Natural killer cell treated with Interleukin-12 subunit alpha and Interleukin-12 subunit beta and Interleukin-15 and Interleukin-18, amount 100 ng/mL, for 72 hours (primary cell): ENCODE data around the gene EFNB3. TPM values are rescaled to one million over a fixed set of nuclear protein-coding genes. Genes with fewer than 3 reads are reported as not detected.

Experiments used
- ATAC-seq, 2 donors: fragments of 150-1000 bp; cut with Tn5 transposase in 1 of 2; sonication (Bioruptor Pico), chemical (Tn5 transposase) in 1 of 2; 2 replicates each; pipeline ENCODE4 v1.10.0; 2021
- DNase-seq: peaks from one replicate; pipeline ENCODE4 v3.0.0; 2022; ENCODE audit warnings: low spot score
- H3K27ac Mint-ChIP-seq, 2 donors: 1 replicate in 1 of 2; 2 replicates in 1 of 2; pipeline ENCODE4 v1.8.0; 2022; ENCODE audit warnings: mixed read lengths in 2 of 2, mild to moderate bottlenecking in 1 of 2, moderate library complexity in 1 of 2
- H3K27me3 Mint-ChIP-seq, 2 donors: 1 replicate in 1 of 2; 2 replicates in 1 of 2; pipeline ENCODE4 v1.8.0; 2022; ENCODE audit warnings: mixed read lengths in 2 of 2
- H3K36me3 Mint-ChIP-seq: one replicate; pipeline ENCODE4 v1.8.0; 2022; ENCODE audit warnings: mixed read lengths
- H3K4me1 Mint-ChIP-seq, 2 donors: 1 replicate in 1 of 2; 2 replicates in 1 of 2; pipeline ENCODE4 v1.8.0; 2022; ENCODE audit warnings: low read depth in 2 of 2, mixed read lengths in 2 of 2, mild to moderate bottlenecking in 1 of 2
- H3K4me3 Mint-ChIP-seq: one replicate; pipeline ENCODE4 v1.8.0; 2022; ENCODE audit warnings: mixed read lengths
- H3K9me3 Mint-ChIP-seq: 2 replicates; pipeline ENCODE4 v1.8.0; 2022; ENCODE audit warnings: mixed read lengths
- total RNA-seq, 2 donors: library from RNA; stranded (reverse); gene quantifications; one replicate each; pipeline ENCODE4 v1.2.3, GENCODE V29; 2022

Gene EFNB3
- total RNA-seq, 2 donors from 2014 or later: not detected

- no peaks in the 10 kb centered on the region for H3K27me3 Mint-ChIP-seq
- H3K36me3 Mint-ChIP-seq: peaks cover 13% of the 10 kb centered on the region
- H3K4me3 Mint-ChIP-seq: peak within 1 kb of the TSS; percentile 96
- peak within 1 kb of the TSS; percentile 93 to 96 for H3K27ac Mint-ChIP-seq
- peaks cover 26 to 36% of the 10 kb centered on the region in 2 donors for H3K4me1 Mint-ChIP-seq
- peak; percentile 91 for DNase-seq
- no peaks in the 10 kb centered on the region for H3K9me3 Mint-ChIP-seq
- peak; percentile 71 to 78 for ATAC-seq
Observed at GRCh38 chr17:7687072-7687907, 17.7 kb upstream of the EFNB3 start, which contains the start of gene TP53. Gene TP53, minus strand, starts transcription at chr17:7687490. Its CDS starts 10,896 bp downstream, at chr17:7676594.

GRCh38 chr17:7687908-7688807 is 16.8 kb upstream of the EFNB3 start, which contains the start of gene WRAP53:
Gene WRAP53, plus strand, starts transcription at chr17:7688477. Its CDS starts 172 bp downstream, at chr17:7688649.
- Mint-ChIP-seq H3K4me1 (peaks cover 26 to 36% of the 10 kb centered on the region in 2 donors), H3K9me3 (no peaks in the 10 kb centered on the region), H3K27me3 (no peaks in the 10 kb centered on the region), H3K36me3 (peaks cover 13% of the 10 kb centered on the region), H3K27ac (peak within 1 kb of the TSS; percentile 93 to 96), H3K4me3 (peak within 1 kb of the TSS; percentile 96)
- ATAC-seq (peak; percentile 92), DNase-seq (peak; percentile 96)

GRCh38 chr17:7688808-7689316 is 16.1 kb upstream of the EFNB3 start:
- Mint-ChIP-seq H3K36me3 (peaks cover 13% of the 10 kb centered on the region), H3K27ac (peak overlapping the region; percentile 93 to 96)

GRCh38 chr17:7695586-7695985 is 9.4 kb upstream of the EFNB3 start:
- H3K9me3 Mint-ChIP-seq: no peaks in the 10 kb centered on the region
- peaks cover 21% of the 10 kb centered on the region for H3K36me3 Mint-ChIP-seq
- peaks cover 4 to 9% of the 10 kb centered on the region in 2 donors for H3K4me1 Mint-ChIP-seq
- DNase-seq: no peak
- H3K4me3 Mint-ChIP-seq: no peak overlapping the region
- no peaks in the 10 kb centered on the region for H3K27me3 Mint-ChIP-seq
- ATAC-seq: no peak
- no peak overlapping the region for H3K27ac Mint-ChIP-seq

More at GRCh38 chr17:7688808-7689316, 16.1 kb upstream of the EFNB3 start:
- Mint-ChIP-seq H3K9me3 (no peaks in the 10 kb centered on the region), H3K4me3 (peak overlapping the region; percentile 96), H3K4me1 (peaks cover 26 to 36% of the 10 kb centered on the region in 2 donors), H3K27me3 (no peaks in the 10 kb centered on the region)
- no peak for DNase-seq
- no peak for ATAC-seq

- no peaks in the 10 kb centered on the region for H3K9me3 Mint-ChIP-seq
- peaks cover 23% of the 10 kb centered on the region for H3K36me3 Mint-ChIP-seq
- H3K4me3 Mint-ChIP-seq: no peak overlapping the region
- DNase-seq (no peak), ATAC-seq (no peak)
- H3K4me1 Mint-ChIP-seq: peaks cover 4 to 6% of the 10 kb centered on the region in 2 donors
- H3K27ac Mint-ChIP-seq: no peak overlapping the region
- H3K27me3 Mint-ChIP-seq: no peaks in the 10 kb centered on the region
Observed at GRCh38 chr17:7697828-7698588, 7.0 kb upstream of the EFNB3 start.

- Mint-ChIP-seq H3K36me3 (peaks cover 21% of the 10 kb centered on the region), H3K9me3 (no peaks in the 10 kb centered on the region), H3K4me1 (peaks cover 4 to 20% of the 10 kb centered on the region in 2 donors), H3K27me3 (peaks cover 16 to 17% of the 10 kb centered on the region in 2 donors), H3K4me3 (no peak overlapping the region), H3K27ac (no peak overlapping the region)
- DNase-seq (no peak), ATAC-seq (no peak)
Observed at GRCh38 chr17:7700510-7700909, 4.5 kb upstream of the EFNB3 start.

- H3K4me3 Mint-ChIP-seq: no peak overlapping the region
- peaks cover 11% of the 10 kb centered on the region for H3K36me3 Mint-ChIP-seq
- no peaks in the 10 kb centered on the region for H3K9me3 Mint-ChIP-seq
- H3K27me3 Mint-ChIP-seq: peaks cover 27 to 28% of the 10 kb centered on the region in 2 donors
- ATAC-seq (no peak), DNase-seq (no peak)
- no peak overlapping the region for H3K27ac Mint-ChIP-seq
- peaks cover 0 to 17% of the 10 kb centered on the region in 2 donors for H3K4me1 Mint-ChIP-seq
Observed at GRCh38 chr17:7701681-7702080, 3.3 kb upstream of the EFNB3 start.

- Mint-ChIP-seq H3K27ac (no peak overlapping the region), H3K4me3 (no peak overlapping the region), H3K9me3 (no peaks in the 10 kb centered on the region), H3K4me1 (peaks cover 0 to 17% of the 10 kb centered on the region in 2 donors), H3K27me3 (peaks cover 31 to 33% of the 10 kb centered on the region in 2 donors), H3K36me3 (peaks cover 10% of the 10 kb centered on the region)
- DNase-seq: no peak
- ATAC-seq: no peak
Observed at GRCh38 chr17:7702776-7703175, 2.2 kb upstream of the EFNB3 start.

GRCh38 chr17:7703584-7704479 is 1.2 kb upstream of the EFNB3 start:
- DNase-seq (no peak), ATAC-seq (no peak)
- no peak overlapping the region for H3K27ac Mint-ChIP-seq
- H3K9me3 Mint-ChIP-seq: no peaks in the 10 kb centered on the region
- H3K36me3 Mint-ChIP-seq: peaks cover 5% of the 10 kb centered on the region
- peaks cover 33 to 34% of the 10 kb centered on the region in 2 donors for H3K27me3 Mint-ChIP-seq
- H3K4me3 Mint-ChIP-seq: no peak overlapping the region
- H3K4me1 Mint-ChIP-seq: peaks cover 0 to 14% of the 10 kb centered on the region in 2 donors

GRCh38 chr17:7705269-7706255 is 560 bp downstream of the EFNB3 start:
- H3K36me3 Mint-ChIP-seq: peaks cover 3% of the 10 kb centered on the region
- peak overlapping the region; percentile 13 for H3K4me3 Mint-ChIP-seq

GRCh38 chr17:7706631-7707354 is 1.8 kb downstream of the EFNB3 start:
- H3K27me3 Mint-ChIP-seq: peaks cover 42 to 48% of the 10 kb centered on the region in 2 donors
- no peak overlapping the region for H3K4me3 Mint-ChIP-seq
- ATAC-seq (no peak), DNase-seq (no peak)
- no peaks in the 10 kb centered on the region for H3K9me3 Mint-ChIP-seq
- no peaks in the 10 kb centered on the region for H3K36me3 Mint-ChIP-seq
- peaks cover 15 to 30% of the 10 kb centered on the region in 2 donors for H3K4me1 Mint-ChIP-seq
- H3K27ac Mint-ChIP-seq: no peak overlapping the region

More at GRCh38 chr17:7705269-7706255, 560 bp downstream of the EFNB3 start:
- Mint-ChIP-seq H3K27me3 (peaks cover 33 to 41% of the 10 kb centered on the region in 2 donors), H3K9me3 (no peaks in the 10 kb centered on the region), H3K4me1 (peaks cover 6 to 23% of the 10 kb centered on the region in 2 donors), H3K27ac (no peak overlapping the region)
- DNase-seq: no peak
- no peak for ATAC-seq
